Measurements from ENCODE around the gene SUSD4.

GRCh38 chr1:223269006-223269405 lies 95.0 kb downstream of the SUSD4 start:
- TF ChIP-seq POLR2A (IDR thresholded peaks at IDR 0.05) = no peak
- no peak for TF ChIP-seq CTCF (IDR thresholded peaks at IDR 0.05)

All from prostate gland (tissue), 2 donors.